GM08714 (cell line): Measurements from ENCODE around the gene TBX19.
"Not testable (repeated sequence)": the region's sequence is repeated elsewhere in the genome, so short reads cannot be mapped to it uniquely, and the experiment has no call there.

Experiments
- H3K4me3 ChIP-seq: fragments of 200-500 bp; sonication (Bioruptor generic); 2 replicates; pipeline ENCODE4 v1.5.1; 2014; ENCODE audit warnings: mild to moderate bottlenecking, low read length, inconsistent platforms
- ZNF274 ChIP-seq: IDR thresholded peaks from 2 replicates; pipeline ENCODE4 v1.6.1; 2012; ENCODE audit warnings: mild to moderate bottlenecking, low read depth, low read length

Gene TBX19

DNA sequence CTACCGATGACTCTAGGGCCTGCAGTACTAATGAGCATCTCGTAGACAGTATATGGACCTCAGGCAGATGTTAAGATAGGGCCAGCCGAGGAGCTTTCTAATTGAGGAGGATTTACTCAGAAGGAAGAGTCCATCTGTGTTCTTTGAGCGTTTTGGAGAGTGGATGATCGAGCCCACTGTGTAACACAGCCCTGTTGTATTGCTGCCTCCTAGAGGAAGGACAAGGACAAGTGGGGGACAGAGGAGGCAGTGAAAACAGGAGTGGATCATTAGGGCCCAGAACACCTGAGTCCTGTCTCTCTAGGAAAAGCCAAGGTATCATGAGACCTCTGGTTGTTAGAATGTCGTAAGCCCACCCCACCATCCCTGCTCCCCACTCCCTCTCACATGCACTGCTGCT is 62.9 kb downstream of the TBX19 start:
- H3K4me3 ChIP-seq, result no peak overlapping the region

GRCh38 chr1:168344517-168344916 is 63.8 kb downstream of the TBX19 start:
- no peak for TF ChIP-seq ZNF274
- H3K4me3 ChIP-seq, result no peak overlapping the region

More for the DNA sequence above, 62.9 kb downstream of the TBX19 start:
- no peak for TF ChIP-seq ZNF274

- H3K4me3 ChIP-seq, result no peak overlapping the region
- TF ChIP-seq ZNF274, result no peak
These were observed 65.3 kb downstream of the TBX19 start for GRCh38 chr1:168345939-168346338.

DNA sequence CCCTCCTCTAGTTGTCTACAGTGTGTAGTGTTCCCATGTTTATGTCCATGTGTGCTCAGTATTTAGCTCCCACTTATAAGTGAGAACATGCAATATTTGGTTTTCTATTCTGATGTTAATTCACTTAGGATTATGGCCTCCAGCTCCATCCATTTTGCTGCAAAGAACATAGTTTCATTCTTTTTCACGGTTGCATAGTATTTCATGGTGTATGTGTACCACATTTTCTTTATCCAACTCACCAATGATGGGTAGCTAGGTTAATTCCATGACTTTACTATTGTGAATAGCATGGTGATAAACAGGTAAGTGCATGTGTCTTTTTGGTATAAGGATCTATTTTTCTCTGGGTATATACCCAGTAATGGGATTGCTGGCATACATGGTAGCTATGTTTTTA is 67.0 kb downstream of the TBX19 start:
- TF ChIP-seq ZNF274, result no peak
- no peak overlapping the region for H3K4me3 ChIP-seq

- H3K4me3 ChIP-seq, result no peak overlapping the region
- TF ChIP-seq ZNF274, result no peak
These were observed 67.6 kb downstream of the TBX19 start for GRCh38 chr1:168348146-168348709.

DNA sequence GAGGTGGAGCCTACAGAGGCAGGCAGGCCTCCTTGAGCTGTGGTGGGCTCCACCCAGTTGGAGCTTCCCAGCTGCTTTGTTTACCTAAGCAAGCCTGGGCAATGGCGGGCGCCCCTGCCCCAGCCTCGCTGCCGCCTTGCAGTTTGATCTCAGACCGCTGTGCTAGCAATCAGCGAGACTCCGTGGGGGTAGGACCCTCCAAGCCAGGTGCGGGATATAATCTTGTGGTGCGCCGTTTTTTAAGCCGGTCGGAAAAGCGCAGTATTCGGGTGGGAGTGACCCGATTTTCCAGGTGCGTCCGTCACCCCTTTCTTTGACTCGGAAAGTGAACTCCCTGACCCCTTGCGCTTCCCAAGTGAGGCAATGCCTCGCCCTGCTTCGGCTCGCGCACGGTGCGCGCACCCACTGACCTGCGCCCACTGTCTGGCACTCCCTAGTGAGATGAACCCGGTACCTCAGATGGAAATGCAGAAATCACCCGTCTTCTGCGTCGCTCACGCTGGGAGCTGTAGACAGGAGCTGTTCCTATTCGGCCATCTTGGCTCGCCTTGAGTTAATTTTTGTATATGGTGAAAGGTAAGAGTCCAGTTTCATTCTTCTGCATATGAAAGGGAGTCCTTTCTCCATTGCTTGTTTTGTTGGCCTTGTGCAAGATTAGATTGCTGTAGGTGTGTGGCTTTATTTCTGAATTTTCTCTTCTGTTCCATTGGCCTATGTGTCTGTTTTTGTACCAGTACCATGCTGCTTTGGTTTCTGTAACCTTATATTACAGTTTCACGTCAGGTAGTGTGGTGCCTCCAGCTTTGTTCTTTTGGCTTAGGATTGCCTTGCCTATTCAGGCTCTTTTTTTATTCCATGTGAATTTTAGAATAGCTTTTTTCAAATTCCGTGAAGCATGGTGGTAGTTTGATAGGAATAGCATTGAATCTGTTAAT is 73.9 kb downstream of the TBX19 start:
- not testable (repeated sequence) for H3K4me3 ChIP-seq

- no peak overlapping the region for H3K4me3 ChIP-seq
- TF ChIP-seq ZNF274, result no peak
These were observed 79.7 kb downstream of the TBX19 start for GRCh38 chr1:168360151-168361021.

- no peak overlapping the region for H3K4me3 ChIP-seq
- no peak for TF ChIP-seq ZNF274
These were observed 80.6 kb downstream of the TBX19 start for GRCh38 chr1:168361252-168361651.

DNA sequence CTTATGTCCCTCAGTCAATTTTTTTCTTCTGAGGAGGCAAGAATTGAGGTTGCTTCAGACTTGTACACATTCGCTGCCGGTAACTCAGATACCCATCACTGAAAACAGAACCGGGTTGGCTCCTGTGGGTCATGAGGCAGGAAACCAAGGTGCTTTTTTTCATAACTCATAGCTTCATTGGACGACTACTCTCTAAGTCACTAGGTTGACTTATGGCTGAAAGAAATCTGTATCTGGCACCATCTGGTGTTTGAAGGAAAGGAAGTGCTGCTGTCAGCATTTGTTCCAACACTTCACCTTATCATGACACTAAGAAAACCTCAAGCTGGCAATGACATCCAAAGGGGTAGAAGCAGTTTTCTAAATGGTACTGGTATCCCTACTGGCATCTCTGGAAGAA is 82.3 kb downstream of the TBX19 start:
- TF ChIP-seq ZNF274, result no peak
- no peak overlapping the region for H3K4me3 ChIP-seq
